Breast epithelium (tissue), 3 donors: ENCODE data around the gene GMPR.

Experiments
- POLR2A ChIP-seq: fragments of 450-650 bp; IDR thresholded peaks from one replicate; pipeline ENCODE4 v1.6.1; 2016; ENCODE audit warnings: antibody characterized with exemption, mild to moderate bottlenecking, moderate library complexity
- POLR2AphosphoS5 ChIP-seq, 3 donors: sonication (generic); formaldehyde crosslinking; IDR thresholded peaks; one replicate each; pipeline ENCODE4 v1.6.1; 2017; ENCODE audit warnings: antibody characterized with exemption in 3 of 3
- TF ChIP-seq, protein P1 (sequence below), 3 donors: fragments of 450-650 bp; IDR thresholded peaks; one replicate each; pipeline ENCODE4 v1.5.1; 2016 to 2017; ENCODE audit warnings: antibody characterized with exemption in 3 of 3, mild to moderate bottlenecking in 3 of 3, moderate library complexity in 3 of 3

DNA sequence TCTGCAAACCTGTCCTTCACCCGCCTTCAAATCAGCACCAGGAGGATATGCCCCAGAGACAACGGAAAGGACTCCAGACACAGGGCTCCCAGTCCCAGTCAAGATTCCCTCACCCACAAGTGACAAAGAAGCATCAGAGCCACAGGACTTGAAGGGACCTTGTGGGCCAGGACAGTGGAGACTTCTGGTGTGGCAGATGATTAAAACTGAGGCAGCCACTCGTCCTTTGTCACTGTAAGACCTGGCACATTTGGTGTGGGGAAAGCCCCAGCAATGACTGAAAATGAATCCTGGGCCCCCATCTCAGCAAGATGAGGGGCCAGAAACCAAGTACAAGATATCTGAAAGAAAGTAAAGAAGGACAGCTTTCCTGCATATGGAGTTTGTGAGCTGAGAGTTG is 15.6 kb upstream of the GMPR start:
- no peak for TF ChIP-seq POLR2AphosphoS5 (IDR thresholded peaks at IDR 0.05)
- no peak for TF ChIP-seq POLR2A
- TF ChIP-seq, protein P1, sequence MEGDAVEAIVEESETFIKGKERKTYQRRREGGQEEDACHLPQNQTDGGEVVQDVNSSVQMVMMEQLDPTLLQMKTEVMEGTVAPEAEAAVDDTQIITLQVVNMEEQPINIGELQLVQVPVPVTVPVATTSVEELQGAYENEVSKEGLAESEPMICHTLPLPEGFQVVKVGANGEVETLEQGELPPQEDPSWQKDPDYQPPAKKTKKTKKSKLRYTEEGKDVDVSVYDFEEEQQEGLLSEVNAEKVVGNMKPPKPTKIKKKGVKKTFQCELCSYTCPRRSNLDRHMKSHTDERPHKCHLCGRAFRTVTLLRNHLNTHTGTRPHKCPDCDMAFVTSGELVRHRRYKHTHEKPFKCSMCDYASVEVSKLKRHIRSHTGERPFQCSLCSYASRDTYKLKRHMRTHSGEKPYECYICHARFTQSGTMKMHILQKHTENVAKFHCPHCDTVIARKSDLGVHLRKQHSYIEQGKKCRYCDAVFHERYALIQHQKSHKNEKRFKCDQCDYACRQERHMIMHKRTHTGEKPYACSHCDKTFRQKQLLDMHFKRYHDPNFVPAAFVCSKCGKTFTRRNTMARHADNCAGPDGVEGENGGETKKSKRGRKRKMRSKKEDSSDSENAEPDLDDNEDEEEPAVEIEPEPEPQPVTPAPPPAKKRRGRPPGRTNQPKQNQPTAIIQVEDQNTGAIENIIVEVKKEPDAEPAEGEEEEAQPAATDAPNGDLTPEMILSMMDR (IDR thresholded peaks at IDR 0.05), result no peak
